ENCODE data around the gene SLC15A4. TPM values are rescaled to one million over a fixed set of nuclear protein-coding genes. Genes with fewer than 3 reads are reported as not detected.

SLC15A4 gene
- total RNA-seq (10 to 100 TPM; 20.2 to 25.3 TPM), polyA plus RNA-seq (1 to 10 TPM; 7.3 to 9.6 TPM)

GRCh38 chr12:128823916-128824839 lies at the start of gene SLC15A4:
Gene SLC15A4, minus strand, starts transcription at chr12:128823958. Its CDS starts 15 bp downstream, at chr12:128823943.
- Histone ChIP-seq H3K27ac (ENCODE audit: low read depth in 1 of 2, low read length in 2 of 2) (peak within 1 kb of the TSS; percentile 97 to 98), H3K36me3 (ENCODE audit: control insufficient read depth in 4 of 4, insufficient read depth in 3 of 4, low read depth in 1 of 4, low read length in 3 of 4) (peaks cover 0 to 2% (median 0%) of the 10 kb centered on the region in 4 donors), H3K27me3 (ENCODE audit: control insufficient read depth in 4 of 4, insufficient read depth in 4 of 4, low read length in 3 of 4) (no peaks in the 10 kb centered on the region), H3K9me3 (ENCODE audit: control insufficient read depth in 4 of 4, low read length in 3 of 4) (no peaks in the 10 kb centered on the region), H3K4me3 (ENCODE audit: low read depth in 1 of 3, low read length in 3 of 3) (peak within 1 kb of the TSS; percentile 83 to 88 (median 85)), H3K9ac (ENCODE audit: low read depth in 1 of 2, low read length in 2 of 2) (peak within 1 kb of the TSS; percentile 79 to 87), H3K4me1 (ENCODE audit: control insufficient read depth in 4 of 4, insufficient read depth in 4 of 4, low read length in 3 of 4) (peaks cover 0 to 19% (median 11%) of the 10 kb centered on the region in 4 donors)
- TF ChIP-seq SP1 (IDR thresholded peaks at IDR 0.05) (peak; percentile 59), HNF4G (IDR thresholded peaks at IDR 0.05) (no peak), REST (IDR thresholded peaks at IDR 0.05) (peak; percentile 91), JUND (IDR thresholded peaks at IDR 0.05) (no peak), HNF4A (conservative IDR thresholded peaks at IDR 0.05) (peak; percentile 15 to 41), TAF1 (conservative IDR thresholded peaks at IDR 0.05) (peak; percentile 80), YY1 (IDR thresholded peaks at IDR 0.05) (peak; percentile 73), FOXA2 (IDR thresholded peaks at IDR 0.05) (no peak), CTCF (IDR thresholded peaks at IDR 0.05; ENCODE audit: low read depth, low read length, missing input control) (no peak), RAD21 (IDR thresholded peaks at IDR 0.05) (peak; percentile 35 to 60), ATF3 (IDR thresholded peaks at IDR 0.05) (no peak), GABPA (IDR thresholded peaks at IDR 0.05 in 1 of 2, conservative IDR thresholded peaks at IDR 0.05 in 1 of 2) (peak; percentile 76 to 94), RXRA (IDR thresholded peaks at IDR 0.05) (peak in 1 of 2 donors; percentile 7), FOXA1 (IDR thresholded peaks at IDR 0.05) (peak; percentile 18), MAX (IDR thresholded peaks at IDR 0.05) (no peak), NR2F2 (IDR thresholded peaks at IDR 0.05) (no peak), EGR1 (IDR thresholded peaks at IDR 0.05; ENCODE audit: low read depth in 2 of 2) (peak in 1 of 2 donors; percentile 36), ZBTB33 (IDR thresholded peaks at IDR 0.05) (peak; percentile 99)
- WGBS = 3% methylated on average over 63 of the region's 63 CpGs
- DNase-seq (ENCODE audit: low spot score) = peak; percentile 93

Measured in liver (tissue), 9 donors.